ENCODE data around the gene KIF18B. TPM values are rescaled to one million over a fixed set of nuclear protein-coding genes. Genes with fewer than 3 reads are reported as not detected.
"Not testable (repeated sequence)": the region's sequence is repeated elsewhere in the genome, so short reads cannot be mapped to it uniquely, and the experiment has no call there.

KIF18B gene
- total RNA-seq, 1 experiment from 2014 or later = 4.5 TPM

GRCh38 chr17:44969144-44969780 lies 21.7 kb upstream of the KIF18B start:
- no peak for DNase-seq (ENCODE audit: low spot score)

- peak; percentile 78 for DNase-seq (ENCODE audit: low spot score)
These were observed 20.9 kb upstream of the KIF18B start, which contains the start of gene C1QL1 for GRCh38 chr17:44968225-44969143. Gene C1QL1 (minus strand): TSS chr17:44968303. CDS start chr17:44968048, 255 bp downstream.

- no peak for DNase-seq (ENCODE audit: low spot score)
These were observed 20.3 kb upstream of the KIF18B start for GRCh38 chr17:44967907-44968224.

GRCh38 chr17:44967026-44967906 lies 19.7 kb upstream of the KIF18B start:
- no peak for DNase-seq (ENCODE audit: low spot score)

GRCh38 chr17:44966348-44967025 lies 18.9 kb upstream of the KIF18B start:
- DNase-seq (ENCODE audit: low spot score) = no peak

- no peak for DNase-seq (ENCODE audit: low spot score)
These were observed 18.1 kb upstream of the KIF18B start for GRCh38 chr17:44965481-44966234.

GRCh38 chr17:44961921-44962350 lies 14.4 kb upstream of the KIF18B start:
- no peak for DNase-seq (ENCODE audit: low spot score)

- no peak for DNase-seq (ENCODE audit: low spot score)
These were observed 13.1 kb upstream of the KIF18B start for GRCh38 chr17:44960691-44961090.

- no peak for DNase-seq (ENCODE audit: low spot score)
These were observed 12.4 kb upstream of the KIF18B start for GRCh38 chr17:44959821-44960531.

- DNase-seq (ENCODE audit: low spot score) = no peak
These were observed 9.7 kb upstream of the KIF18B start for GRCh38 chr17:44956998-44957981.

- DNase-seq (ENCODE audit: low spot score) = no peak
These were observed 8.3 kb upstream of the KIF18B start for GRCh38 chr17:44955674-44956425.

- DNase-seq (ENCODE audit: low spot score) = no peak
These were observed 5.4 kb upstream of the KIF18B start for GRCh38 chr17:44952946-44953475.

GRCh38 chr17:44948315-44948795 lies 782 bp upstream of the KIF18B start:
- no peak for DNase-seq (ENCODE audit: low spot score)

- DNase-seq (ENCODE audit: low spot score) = not testable (repeated sequence)
These were observed 1.9 kb downstream of the KIF18B start for GRCh38 chr17:44945652-44946051.

- DNase-seq (ENCODE audit: low spot score) = no peak
These were observed 5.1 kb downstream of the KIF18B start for GRCh38 chr17:44942456-44942855.

- DNase-seq (ENCODE audit: low spot score) = no peak
These were observed 5.8 kb downstream of the KIF18B start for GRCh38 chr17:44941712-44942331.

GRCh38 chr17:44940768-44941167 lies 6.8 kb downstream of the KIF18B start:
- DNase-seq (ENCODE audit: low spot score) = no peak

All from H4 (cell line).